Uterus (tissue), 2 donors: ENCODE measurements around the gene DDX27.

Experiments
- POLR2A ChIP-seq, 2 donors: fragments of 450-650 bp; IDR thresholded peaks; one replicate each; pipeline ENCODE4 v1.6.1; 2016; ENCODE audit warnings: antibody characterized with exemption in 2 of 2, mild to moderate bottlenecking in 1 of 2, moderate library complexity in 1 of 2
- TF ChIP-seq, protein P1 (sequence below), 4 experiments: fragments of 200-600 bp in 2 of 4; fragments of 450-650 bp in 2 of 4; sonication (generic) in 2 of 4; IDR thresholded peaks; one replicate each; pipeline ENCODE4 v1.5.1; 2016 to 2019; ENCODE audit warnings: antibody characterized with exemption in 4 of 4, mild to moderate bottlenecking in 2 of 4, moderate library complexity in 1 of 4

DNA sequence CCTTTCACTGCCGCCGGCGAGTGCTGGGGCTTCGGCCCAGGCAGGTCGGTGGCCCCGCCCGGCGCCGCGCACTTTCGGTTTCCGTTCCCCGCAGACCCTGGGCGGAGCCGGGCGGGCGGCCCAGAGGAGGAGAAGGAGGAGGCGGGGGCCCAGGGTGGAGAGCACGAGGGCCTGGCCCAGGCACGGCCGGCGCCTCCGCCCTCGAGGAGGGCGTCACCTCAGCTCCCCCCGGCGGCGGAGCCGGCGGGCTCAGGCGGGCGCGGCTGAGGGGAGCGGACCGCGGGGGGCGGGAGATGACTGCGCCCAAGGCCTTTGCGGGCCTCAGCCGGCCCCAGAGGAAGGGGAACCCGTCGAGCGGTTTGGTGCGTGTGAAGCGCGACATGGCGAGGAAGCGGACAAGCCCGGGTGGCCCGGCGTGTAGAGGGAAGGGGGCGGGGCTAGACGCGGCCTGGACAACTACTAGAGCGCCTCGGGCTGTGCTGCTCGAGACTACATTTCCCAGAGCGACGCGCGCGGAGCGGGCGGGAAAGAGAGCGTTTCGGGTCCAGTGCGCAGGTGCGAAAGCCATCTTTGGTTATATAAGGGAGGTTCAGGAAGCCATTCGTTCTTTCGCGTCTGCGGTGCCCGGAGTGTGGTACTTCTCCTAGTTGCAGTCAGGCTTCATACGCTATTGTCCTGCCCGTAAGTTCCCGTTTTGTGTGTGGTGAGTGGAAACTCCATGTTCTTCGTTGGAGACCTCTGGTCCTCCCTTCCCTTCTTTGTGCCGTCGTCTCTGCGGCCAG lies 59.0 kb downstream of the DDX27 start, which contains the start of gene ZNFX1:
- TF ChIP-seq, protein P1, sequence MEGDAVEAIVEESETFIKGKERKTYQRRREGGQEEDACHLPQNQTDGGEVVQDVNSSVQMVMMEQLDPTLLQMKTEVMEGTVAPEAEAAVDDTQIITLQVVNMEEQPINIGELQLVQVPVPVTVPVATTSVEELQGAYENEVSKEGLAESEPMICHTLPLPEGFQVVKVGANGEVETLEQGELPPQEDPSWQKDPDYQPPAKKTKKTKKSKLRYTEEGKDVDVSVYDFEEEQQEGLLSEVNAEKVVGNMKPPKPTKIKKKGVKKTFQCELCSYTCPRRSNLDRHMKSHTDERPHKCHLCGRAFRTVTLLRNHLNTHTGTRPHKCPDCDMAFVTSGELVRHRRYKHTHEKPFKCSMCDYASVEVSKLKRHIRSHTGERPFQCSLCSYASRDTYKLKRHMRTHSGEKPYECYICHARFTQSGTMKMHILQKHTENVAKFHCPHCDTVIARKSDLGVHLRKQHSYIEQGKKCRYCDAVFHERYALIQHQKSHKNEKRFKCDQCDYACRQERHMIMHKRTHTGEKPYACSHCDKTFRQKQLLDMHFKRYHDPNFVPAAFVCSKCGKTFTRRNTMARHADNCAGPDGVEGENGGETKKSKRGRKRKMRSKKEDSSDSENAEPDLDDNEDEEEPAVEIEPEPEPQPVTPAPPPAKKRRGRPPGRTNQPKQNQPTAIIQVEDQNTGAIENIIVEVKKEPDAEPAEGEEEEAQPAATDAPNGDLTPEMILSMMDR (IDR thresholded peaks at IDR 0.05): peak in 2 of 4 experiments; percentile 4 to 18
- peak; percentile 96 to 98 for TF ChIP-seq POLR2A (IDR thresholded peaks at IDR 0.05)
